Heart left ventricle (tissue), 13 donors: ENCODE data around the gene RHBDL3.

Experiments
- POLR2A ChIP-seq, 2 donors: fragments of 450-650 bp; IDR thresholded peaks; one replicate each; pipeline ENCODE4 v1.6.1; 2017; ENCODE audit warnings: antibody characterized with exemption in 2 of 2, mild to moderate bottlenecking in 2 of 2, moderate library complexity in 2 of 2
- TF ChIP-seq, protein P1 (sequence below), 12 donors: fragments of 200-600 bp; sonication (generic) in 4 of 12; IDR thresholded peaks; one replicate each; pipeline versions ENCODE4 v1.5.0 to v1.8.0; 2018 to 2022; ENCODE audit warnings: antibody characterized with exemption in 12 of 12, mild to moderate bottlenecking in 5 of 12
- donor health status: ischemic (EF 13 %, LVEDD 7.1; RV severe dilation, severe dysfunction).
- donor health status: DM: no; HTN: yes; CAD: no.
- donor health status: DM: no; HTN: no; CAD: no.
- donor health status: ischemic (EF 25% LVEDD 6.9; RV normal size, moderate dysfunction).
- donor health status: ischemic (EF 25% LVEDD 5.7; RV mildly dilated, moderate dysfunction).
- donor health status: ischemic (EF 35%, LVEDD 5.7; RV mildly dilated, moderate dysfunction).
- donor health status: nonischemic (EF 11% LVEDD 7.7; RV severe dilation, severe dysfunction).
- donor health status: DM: yes; HTN: yes; CAD: no.
- donor health status: PGD.
- donor health status: ischemic (EF 29% LVEDD 5.4; RV normal size, mild dysfunction).
- donor health status: nonischemic (EF 23%, LVEDD 6.1; RV moderate dilation, normal function).

DNA sequence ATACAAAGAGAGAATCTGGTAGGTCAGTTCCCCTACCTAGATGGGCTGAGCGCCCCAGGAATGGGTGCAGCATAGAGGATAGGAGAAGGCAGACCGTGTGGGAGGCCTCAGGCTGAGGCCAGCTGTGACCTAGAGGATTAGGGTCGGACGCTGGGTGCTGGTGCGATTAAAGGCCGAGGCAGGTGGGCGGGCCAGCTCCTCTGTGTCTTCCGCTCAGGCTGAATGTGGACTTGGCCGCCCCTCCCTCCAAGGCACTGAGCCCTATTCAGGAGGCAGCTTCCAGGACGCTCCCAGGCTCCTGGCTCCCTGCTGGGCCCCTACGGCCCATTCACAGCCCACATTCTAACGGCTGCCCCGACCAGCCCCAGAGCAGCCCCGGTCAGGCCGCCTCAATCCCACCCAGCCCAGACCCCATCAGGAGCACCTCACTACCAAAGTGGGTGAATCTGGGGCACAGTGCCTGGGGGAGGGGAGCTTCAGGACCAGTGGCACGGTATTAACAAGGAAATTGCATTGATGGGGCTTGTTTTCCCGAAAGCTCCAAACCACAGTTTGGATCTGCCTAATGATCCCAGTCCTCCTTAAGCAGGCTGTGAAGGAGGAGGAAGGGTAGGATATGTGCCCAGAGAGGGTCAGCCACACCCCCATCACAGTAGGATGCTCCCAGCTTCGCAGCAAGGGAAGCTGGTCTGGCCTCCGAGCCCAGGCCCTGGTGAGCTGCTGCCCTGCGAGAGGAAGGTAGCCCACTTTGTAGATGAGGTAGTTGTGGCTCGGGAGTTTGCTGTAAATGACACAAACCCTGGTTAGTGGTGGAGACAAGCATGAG is 14.5 kb downstream of the RHBDL3 start:
- TF ChIP-seq POLR2A (IDR thresholded peaks at IDR 0.05): no peak
- TF ChIP-seq, protein P1, sequence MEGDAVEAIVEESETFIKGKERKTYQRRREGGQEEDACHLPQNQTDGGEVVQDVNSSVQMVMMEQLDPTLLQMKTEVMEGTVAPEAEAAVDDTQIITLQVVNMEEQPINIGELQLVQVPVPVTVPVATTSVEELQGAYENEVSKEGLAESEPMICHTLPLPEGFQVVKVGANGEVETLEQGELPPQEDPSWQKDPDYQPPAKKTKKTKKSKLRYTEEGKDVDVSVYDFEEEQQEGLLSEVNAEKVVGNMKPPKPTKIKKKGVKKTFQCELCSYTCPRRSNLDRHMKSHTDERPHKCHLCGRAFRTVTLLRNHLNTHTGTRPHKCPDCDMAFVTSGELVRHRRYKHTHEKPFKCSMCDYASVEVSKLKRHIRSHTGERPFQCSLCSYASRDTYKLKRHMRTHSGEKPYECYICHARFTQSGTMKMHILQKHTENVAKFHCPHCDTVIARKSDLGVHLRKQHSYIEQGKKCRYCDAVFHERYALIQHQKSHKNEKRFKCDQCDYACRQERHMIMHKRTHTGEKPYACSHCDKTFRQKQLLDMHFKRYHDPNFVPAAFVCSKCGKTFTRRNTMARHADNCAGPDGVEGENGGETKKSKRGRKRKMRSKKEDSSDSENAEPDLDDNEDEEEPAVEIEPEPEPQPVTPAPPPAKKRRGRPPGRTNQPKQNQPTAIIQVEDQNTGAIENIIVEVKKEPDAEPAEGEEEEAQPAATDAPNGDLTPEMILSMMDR (IDR thresholded peaks at IDR 0.05): no peak
